HG02678 (cell line): ENCODE data around the gene SARS2.
"Not testable (repeated sequence)": the region's sequence is repeated elsewhere in the genome, so short reads cannot be mapped to it uniquely, and the experiment has no call there.

ENCODE experiments used
- ATAC-seq: cut with Tn5 transposase; IDR thresholded peaks from one replicate; pipeline ENCODE4 v1.9.1; 2021; ENCODE audit warnings: mild to moderate bottlenecking, moderate library complexity; ENCODE audit not compliant: unreplicated experiment

Gene SARS2

DNA sequence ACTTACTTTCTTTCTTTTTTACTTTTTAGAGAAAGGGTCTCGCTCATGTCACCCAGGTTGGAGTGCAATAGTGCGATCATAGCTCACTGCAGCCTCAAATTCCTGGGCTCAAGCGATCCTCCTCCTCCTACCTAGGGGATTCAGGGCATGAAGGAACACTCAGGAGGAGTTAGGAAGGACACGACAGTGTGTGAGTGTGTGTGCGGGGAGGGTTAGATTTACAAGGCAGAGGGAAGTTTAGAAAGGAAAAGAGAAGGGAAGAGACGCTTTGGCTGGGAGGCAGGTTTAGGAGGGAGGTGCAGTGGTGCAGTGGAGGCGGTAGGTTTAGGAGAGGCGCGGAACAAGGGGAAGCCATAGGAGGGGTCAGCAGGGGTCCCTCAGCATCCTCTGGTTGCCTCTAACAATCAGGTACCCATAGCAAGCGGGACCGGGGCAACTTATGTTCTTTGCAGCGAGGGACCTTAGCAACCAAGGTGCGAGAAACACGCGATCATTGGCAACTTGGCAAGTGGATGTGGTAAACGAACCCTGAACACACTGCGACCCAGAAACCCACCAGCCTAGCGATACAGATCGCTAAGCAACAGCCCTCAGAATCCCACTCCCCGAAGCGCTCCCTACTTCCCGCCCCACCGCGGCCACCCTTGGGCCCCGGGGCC lies 31.6 kb downstream of the SARS2 start:
- ATAC-seq, result no peak

DNA sequence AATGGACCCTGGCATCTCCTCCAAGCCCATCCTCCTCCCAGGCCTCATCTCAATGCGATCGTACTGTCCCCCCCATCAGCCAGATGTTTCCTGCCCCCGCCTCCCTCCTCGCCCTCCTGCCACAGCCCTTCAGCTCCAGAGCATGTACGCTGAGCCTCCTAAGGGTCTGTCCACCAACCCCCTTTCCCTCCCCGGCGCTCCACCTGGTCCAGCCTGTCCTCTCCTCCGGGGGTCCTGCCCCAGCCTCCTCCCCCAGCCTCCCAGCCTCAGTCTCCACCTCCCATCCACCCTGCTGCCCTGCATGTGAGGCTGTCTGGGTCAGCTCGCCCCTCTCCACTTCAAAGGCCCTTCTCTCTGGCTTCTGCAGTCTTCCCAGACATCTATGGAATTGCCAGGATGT lies 35.6 kb downstream of the SARS2 start:
- no peak for ATAC-seq

DNA sequence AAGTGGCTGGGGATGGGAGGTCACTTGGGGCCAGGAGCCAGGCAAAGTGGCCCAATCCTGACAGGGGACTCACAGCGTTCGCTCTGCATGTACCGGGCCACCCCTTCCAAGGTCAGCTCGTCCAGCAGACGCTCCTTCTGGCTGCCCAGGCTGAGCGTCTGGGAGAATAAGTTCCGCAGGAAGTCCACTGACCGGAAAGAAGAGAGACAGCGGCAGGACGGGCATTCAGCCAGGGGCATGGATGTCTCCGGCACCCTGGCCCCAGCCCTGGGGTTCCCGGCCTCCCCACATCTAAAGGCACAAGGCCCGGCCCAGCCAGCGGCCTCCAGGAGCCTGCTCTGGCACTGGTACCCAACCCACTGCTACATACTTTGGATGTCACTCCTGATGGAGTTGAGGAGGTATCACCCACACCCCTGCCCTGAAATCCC lies 37.2 kb downstream of the SARS2 start:
- ATAC-seq, result no peak

DNA sequence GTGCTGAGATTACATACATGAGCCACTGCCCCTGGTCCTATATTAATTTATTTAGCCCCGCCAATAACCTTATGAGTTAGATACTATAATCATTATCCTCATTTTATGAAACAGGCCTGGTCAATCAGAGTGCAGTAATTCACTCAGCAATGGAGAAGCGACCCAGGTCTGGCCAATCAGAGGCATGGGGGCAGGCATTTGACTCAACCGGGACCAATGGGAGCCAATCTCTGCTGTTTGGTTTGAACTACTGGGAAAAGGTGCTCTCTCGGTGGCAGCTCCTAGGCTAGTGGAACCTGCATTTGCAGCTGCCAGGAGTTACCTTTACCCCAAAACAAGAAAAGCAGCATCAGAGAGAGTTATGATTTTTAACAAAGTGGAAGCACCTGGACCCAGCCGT lies 37.7 kb downstream of the SARS2 start:
- no peak for ATAC-seq

DNA sequence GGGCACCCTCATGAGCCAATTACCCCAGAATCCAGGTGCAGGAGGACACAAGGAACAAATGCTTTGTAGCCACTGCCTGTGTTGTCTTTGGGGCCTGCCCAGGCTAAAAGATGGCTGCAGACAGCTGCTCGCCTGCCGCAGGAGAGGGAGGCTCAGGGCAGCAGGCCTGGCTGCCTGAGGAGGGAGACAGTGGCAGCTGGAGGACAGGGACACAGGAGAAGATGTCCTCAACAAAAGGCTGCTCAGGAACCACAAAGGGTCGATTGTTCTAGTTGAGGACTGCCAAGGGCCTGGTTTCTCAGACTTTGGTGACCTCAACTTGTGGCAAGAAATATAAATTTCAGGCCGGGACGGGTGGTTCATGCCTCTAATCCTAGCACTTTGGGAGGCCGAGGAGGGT lies 38.8 kb downstream of the SARS2 start:
- no peak for ATAC-seq

DNA sequence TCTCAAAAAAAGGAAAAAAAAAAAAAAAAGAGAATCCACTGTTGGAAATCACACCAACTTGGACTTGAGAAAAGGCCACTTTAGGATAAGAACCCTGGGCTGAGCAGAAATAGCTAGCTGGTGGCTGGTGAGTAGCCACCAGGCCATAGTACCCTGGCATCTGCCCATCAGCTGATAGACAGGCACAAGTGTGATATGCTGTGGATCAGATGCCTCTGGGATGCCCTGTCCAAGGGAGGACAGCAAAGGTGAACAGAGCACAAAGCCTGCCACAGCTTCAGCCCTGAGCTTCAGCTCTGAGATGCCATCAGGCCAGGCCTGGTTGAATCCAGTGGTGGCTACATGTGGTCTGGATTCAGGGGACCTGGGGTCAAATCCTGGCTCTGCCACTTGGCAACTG lies 39.9 kb downstream of the SARS2 start:
- no peak for ATAC-seq

DNA sequence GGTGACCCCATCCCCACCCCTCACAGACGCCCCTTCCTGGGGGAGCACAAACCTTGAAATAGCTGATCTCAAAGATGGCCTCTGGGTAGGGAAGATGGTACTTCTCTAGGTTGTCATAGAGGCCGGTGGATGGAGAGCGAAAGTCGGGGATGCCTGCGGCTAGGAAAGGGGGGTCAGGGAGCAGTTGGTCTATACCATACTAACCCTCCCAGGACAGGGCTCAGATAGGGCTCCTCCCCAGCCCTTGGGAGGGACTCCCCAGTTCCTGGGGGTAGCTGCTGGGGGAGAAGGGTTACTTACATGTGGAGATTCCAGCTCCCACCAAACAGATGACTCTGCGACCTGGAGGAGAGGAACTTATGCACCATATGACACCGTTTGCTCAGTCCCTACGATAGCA lies 40.8 kb downstream of the SARS2 start:
- ATAC-seq, result no peak

DNA sequence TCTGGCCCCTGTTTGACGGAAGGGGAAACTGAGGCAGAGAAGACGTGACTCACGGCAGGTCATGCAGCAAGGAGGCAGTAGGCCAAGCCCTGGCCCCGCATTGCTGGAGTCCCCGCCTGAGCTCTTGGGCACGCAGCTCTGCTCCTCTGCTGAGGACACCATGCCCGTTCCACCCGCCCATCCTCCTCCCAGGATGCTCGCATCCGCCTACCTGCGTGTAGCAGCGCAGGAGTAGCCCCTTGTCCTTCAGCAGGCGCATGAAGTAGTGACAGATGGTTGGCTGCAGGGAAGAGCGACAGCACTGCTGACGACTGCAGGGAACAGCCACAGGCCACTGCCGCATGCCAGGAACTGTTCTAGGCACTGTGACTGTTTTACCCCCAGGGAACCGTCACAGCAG lies 41.7 kb downstream of the SARS2 start:
- no peak for ATAC-seq

DNA sequence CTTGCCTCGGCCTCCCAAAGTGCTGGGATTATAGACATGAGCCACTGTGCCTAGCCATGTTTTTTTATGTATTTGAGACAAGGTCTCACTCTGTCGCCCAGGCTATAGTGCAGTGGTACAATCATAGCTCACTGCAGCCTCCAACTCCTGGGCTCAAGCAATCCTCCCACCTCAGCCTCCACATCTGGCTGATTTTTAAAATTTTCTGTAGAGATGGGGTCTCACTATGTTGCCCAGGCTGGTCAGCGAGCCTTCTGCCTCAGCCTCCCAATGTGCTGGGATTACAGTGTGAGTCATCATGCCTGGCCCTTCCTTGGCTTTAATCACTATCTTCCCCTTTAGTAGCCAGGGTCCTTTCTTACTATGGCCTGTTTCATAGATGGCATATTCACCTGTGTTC lies 45.9 kb downstream of the SARS2 start:
- ATAC-seq, result not testable (repeated sequence)

DNA sequence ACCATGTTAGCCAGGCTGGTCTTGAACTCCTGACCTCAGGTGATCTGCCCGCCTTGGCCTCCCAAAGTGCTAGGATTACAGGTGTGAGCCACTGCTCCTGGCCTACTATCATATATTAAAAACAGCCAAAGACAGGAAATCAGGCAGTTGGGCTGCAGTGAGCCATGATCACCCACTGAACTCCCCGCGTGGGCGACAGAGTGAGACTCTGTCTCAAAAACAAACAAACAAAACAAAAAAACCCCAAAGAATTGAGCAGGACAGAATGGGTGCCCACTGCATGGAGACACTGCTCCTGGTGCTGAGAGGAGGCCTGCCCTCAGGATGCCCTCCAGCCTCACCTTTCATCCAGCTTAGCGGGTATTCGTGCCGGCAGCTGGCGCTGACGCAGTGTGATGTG lies 47.3 kb downstream of the SARS2 start:
- ATAC-seq, result no peak

DNA sequence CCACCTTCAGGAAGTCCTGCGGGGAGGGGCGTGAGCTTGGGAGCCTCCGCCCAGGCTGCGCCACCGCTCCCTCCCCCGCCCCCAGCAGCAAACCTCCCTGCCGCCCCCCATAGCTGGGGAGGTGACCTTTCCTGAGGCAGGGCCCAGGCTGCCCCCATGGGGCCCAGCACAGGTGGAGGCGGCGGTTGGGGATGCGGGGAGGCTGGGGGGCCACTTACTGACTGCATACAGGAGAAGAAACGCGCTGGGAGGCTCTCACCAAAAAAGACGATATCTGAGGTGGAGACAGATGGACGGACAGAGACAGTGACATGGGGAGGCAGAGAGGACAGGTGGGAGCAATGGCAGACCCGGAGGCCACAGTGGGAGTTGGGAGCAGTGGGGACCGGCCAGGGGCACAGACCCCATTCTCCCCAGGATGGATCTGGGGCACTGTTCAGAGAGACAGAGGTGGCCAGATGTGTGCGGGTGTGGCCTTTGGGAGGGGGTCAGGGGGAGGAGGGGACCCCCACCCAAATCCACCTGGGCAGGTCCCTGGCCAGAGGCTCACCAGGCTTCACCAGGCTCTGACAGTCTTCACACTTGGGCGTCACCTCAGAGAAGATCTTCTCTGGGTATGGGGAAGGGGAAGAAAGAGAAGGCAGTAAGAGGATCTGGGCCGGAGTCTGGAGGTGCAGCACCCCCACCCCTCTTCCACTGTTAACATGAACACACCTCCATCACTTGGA lies 49.5 kb downstream of the SARS2 start:
- no peak for ATAC-seq

DNA sequence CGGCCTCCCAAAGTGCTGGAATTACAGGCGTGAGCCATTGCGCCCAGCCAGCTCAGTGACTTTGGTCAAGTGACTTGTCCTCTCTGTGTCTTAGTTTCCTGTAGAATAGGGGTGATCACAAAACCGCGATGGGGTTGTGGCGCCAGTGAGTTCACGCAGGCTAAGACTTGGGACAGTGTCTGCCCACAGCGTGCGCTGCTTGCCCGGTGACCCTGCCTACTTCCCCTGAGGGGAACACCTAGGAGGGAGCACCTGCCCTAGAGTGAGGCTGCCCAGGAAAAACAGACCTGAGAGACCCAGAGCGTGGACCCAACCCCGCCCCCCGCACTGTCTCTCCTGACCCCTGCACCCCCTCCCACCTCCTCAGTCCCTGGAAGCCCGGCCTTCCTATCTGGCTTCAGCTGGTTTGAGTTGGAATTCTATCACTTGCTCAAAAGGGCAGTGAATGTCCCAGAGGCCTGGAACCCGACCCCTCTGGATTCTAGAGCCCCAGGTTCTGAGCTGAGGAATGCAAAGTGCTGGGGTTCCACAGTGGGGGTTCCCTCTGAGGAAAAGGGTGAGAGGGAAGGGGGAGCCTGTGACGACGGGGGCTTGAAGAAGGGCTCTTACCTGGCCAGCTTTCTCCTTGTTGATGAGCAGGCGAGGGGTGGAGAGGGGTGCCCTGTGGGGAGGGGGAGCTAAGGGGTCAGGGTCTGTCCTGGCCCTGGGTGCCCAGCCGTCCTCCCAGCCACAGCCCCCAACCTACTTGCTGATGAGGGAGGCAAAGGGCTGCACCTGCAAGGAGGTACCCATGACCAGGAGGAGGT lies 50.3 kb downstream of the SARS2 start:
- no peak for ATAC-seq

DNA sequence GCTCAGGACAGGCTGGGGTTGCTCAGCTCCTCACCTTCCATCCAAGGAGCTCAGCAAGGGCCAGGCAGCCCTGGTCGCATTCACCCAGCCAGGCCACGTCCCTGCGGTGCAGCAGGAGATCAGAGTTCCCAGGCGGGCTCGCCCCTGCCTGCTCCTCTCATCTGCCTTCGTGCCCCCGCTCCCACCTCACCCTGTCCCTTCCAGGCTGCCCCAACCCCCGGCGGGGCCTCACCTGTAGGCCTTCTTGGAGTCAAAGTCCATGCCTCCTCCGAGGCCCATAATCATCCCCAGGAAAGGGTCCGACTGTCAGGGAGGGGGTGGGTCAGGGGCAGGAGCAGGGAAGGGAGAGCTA lies 51.2 kb downstream of the SARS2 start:
- ATAC-seq, result no peak

DNA sequence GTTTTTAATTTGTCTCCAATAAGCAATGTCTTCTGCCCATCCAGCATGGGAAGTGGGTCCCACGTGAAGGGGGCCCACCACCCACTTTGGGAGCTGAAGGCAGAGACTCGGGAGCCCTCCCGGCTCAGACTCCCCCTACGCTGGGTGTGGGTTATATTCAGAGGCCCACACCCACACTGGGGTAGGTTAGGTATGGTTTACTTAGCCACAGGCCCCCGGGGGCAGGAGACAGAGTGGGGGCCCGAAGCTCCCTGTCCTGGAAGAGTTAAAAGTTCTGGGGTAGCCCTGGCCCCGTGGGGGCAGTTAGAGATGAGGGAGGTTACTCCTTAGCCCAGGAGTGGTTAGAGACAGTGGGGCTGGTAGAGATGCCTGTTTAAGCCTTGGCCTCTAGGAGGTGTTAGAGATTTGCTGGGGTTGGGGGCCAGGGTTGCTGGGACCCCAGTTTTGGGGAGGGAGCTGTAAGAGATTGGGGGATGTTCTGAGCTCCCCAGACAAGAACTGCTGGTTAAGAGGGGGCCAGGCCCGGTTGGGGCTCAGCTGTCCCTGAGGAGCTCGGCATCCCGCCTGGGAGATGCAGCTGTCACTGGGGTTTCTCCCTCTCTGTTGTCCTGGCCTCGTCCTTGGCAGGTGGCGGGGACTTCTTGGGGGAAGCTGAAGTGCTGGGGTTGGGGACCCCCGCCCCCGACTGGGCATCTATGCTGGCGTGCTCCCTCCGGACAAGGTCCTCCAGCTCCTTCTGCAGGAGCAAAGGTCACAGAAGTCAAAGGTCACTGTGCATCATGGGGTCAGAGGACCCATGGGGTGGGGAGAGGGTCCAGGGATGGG lies 51.8 kb downstream of the SARS2 start:
- ATAC-seq, result no peak

DNA sequence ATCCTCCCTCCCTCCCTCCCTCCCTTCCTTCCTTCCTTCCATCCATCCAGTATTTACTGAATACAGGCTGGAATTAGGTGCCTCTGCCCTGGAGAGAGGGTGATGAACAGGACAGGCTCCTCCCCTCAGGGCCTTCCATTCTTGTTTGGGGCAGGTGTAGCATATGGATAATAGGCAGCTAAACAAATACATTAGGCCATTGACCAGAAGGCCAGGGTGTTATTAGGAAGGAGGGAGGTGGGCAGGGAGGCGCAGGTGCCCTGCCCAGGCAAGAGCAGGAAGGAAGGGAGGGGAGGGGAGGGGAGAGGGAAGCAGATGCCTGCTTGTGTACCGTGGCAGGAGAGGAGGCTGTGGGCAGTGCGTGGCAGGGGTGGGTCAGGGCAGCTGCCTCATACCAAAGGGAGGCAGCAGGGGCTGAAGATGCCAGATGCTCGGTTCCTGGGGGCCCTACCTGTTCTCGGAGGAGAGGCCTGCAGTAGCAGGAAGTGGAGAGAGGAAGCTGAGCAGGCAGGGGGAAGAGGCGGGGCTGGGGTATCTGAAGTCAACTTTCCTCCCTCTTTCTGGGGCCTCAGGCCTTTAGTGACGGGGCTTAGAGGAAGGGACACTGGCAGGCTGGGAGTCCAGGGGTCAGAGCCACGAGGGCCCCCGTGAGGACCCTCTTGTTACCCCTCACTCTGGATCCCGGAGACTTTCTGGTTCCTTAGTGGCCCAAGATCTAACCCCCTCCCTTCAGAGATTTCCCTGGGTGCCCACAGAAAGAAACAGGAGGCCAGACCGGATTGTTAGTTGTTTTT lies 52.6 kb downstream of the SARS2 start, which contains the start of gene RINL:
Gene RINL, minus strand, starts transcription at position 495 of the 794 bp plus-strand sequence. CDS start 1,533 bp downstream, outside the sequence.
- peak; percentile 68 for ATAC-seq

DNA sequence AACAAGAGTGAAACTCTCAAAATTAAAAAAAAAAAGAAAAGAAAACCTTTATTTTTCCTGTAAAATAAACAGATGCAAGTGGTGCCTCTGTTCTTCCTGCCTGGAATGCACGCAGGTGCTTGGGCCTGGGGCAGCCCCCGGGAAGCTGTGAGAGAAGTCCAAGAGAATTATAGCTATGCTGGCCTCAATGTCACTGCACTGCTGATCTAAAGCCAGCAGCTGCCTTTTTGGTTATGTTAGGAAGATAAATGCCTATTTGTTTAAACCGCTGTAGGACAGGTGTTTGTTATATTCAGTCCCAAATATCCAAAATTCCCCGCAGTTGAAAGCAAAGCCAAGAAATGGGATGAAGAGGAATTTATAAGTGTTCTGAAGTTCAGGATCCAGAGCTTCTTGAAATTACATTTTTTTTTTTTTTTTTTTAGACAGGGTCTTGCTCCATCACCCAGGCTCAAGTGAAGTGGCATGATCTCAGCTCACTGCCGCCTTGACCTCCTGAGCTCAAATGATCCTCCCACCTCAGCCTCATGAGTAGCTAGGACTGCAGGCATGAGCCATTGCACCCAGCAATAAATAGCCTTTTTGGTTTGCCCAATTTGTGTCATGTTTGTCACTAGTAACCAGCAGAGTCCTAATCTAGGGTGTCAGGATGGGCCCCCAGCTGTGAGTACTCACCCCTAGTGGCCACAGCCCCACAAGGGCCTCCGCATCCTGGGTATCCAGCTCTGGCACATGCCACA lies 54.7 kb downstream of the SARS2 start:
- ATAC-seq, result no peak

DNA sequence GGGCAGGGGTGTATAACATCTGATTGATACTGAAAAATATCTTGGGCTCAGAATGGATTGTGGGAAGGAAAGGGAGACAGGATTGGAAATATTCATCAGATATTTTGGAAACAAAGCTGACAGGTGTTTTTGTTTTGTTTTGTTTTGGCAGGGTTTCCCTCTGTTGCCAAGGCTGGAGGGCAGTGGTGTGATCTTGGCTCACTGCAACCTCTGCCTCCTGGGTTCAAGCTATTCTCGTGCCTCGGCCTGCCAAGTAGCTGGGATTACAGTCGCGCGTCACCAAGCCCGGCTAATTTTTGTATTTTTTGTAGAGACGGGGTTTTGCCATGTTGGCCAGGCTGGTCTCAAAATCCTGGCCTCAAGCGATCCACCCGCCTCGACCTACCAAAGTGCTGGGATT lies 57.2 kb downstream of the SARS2 start:
- not testable (repeated sequence) for ATAC-seq

DNA sequence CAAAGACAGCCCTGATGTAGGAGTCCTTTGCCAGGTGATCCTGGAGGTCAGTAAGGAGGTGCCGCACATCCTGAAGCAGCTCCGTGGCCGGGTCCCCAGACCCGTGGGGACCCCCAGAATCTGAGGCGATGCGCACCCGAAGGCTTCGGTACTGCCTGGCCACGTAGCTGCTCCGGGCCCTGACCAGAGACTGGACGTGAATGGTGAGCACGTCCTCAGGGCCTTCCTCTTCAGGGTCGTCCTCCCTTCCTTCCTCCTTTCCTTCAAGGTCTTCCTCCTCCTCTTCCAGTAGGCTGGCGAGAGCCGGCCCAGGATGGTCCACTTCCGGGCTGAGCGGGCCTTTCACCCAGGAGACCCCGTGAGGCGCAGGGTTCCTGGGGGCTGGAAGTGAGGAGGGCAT lies 60.0 kb downstream of the SARS2 start:
- no peak for ATAC-seq

DNA sequence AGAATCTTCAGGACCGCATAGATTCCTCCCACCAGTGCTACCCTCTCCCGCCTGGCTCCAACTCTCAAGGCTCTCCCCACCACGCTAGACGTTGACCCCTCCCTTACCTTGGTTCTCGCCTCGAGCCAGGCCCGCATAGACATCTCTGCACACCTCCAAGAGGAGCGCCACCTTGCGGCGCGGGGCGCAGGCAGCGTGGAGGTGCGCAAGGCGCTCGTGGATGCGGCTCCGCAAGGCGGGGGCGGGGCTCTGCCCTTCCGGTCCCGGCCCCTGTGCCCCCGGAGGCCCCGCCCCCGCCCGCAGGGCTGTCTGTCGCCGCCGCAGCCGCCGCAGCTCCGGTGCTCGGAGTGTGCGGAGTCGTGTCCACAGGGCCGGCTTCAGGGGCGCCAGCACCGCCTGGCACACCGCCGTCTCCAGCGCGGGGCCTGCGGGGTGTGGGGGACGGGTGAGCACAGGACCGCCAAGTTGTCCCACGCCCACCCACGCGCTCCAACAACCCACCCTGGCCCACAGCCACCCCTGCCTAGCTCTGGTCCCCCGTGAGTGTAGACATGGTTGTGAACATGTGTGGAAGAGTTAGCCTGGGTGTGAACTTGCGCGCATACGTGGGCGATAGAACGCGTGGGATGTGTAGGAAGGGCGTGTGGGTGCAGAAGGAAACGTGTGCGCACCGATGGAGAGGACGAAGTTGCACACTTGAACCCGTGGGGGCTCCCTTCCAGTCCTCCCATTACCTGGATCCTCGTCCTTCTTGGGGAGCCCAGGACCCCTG lies 60.5 kb downstream of the SARS2 start:
- ATAC-seq, result peak; percentile 79
